ENCODE data around the gene ASTN2.

DNA sequence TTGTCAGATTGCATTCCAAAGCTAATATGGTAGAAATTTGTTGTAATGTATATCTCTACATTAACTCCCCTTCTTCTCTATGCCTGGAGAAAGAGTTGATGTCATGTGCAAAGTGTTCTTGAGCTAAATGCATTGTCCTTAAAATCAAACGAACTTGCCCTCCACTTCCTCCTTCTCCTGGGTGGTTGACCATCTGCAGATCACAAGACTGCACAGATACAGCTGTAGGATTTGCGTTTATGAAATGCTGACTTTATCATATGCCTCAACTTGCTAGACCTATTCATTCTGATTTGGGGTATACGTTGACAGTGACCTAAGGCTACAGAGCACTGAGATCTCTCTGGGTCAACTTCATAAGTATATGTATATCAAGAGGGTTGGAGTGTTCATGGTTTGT lies 719.4 kb downstream of the ASTN2 start:
- no peak for TF ChIP-seq CTCF (IDR thresholded peaks at IDR 0.05)
- no peak for TF ChIP-seq POLR2AphosphoS5 (IDR thresholded peaks at IDR 0.05)
- no peak for TF ChIP-seq EP300 (IDR thresholded peaks at IDR 0.05; ENCODE audit: low read depth)
- TF ChIP-seq POLR2A (IDR thresholded peaks at IDR 0.05): no peak

Data from transverse colon (tissue), 4 donors.